ENCODE results near the gene KRTAP20-3.

Gene KRTAP20-3

DNA sequence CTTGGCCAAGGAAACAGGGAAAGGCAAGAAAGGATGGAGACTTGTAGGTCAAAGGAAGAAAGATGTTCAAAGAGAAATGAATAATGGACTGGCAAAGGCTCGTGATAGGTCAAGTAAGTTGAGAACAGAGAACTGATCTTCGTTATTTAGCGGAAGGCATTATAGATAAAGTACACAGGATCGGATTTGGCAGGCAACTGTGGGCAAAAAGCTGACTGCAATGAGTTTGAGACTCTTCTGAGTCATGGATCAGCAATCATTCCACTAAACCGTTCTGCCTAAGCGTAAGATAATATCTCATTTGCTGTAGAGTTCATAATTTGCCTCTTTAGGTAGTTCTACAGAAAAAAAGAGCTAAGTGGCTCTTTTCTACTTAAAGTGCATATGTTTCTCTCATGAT is 41.8 kb downstream of the KRTAP20-3 start:
- DNase-seq (ENCODE audit: low read depth) = no peak

DNA sequence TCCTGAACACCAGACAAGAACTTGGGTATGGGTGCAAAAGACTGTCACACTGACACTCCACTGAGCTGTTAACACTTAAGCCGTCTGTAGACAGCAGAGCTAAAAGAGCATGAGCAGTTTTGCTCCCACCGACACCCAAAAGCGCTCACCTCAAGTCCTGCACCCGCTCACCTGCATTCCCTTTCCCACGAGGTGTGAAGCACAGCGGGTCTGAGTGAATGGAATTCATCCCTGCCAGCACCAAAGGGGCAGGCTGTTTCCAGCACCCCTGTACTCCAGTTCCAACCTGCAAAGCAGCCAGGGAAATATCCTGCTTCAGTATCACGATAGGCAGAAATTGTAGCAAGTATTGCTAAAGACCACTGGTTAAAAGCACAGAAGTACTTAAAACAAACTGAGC is 47.2 kb downstream of the KRTAP20-3 start:
- no peak for DNase-seq (ENCODE audit: low read depth)
